Measurements from ENCODE around the gene CLDN12.

CLDN12 gene

DNA sequence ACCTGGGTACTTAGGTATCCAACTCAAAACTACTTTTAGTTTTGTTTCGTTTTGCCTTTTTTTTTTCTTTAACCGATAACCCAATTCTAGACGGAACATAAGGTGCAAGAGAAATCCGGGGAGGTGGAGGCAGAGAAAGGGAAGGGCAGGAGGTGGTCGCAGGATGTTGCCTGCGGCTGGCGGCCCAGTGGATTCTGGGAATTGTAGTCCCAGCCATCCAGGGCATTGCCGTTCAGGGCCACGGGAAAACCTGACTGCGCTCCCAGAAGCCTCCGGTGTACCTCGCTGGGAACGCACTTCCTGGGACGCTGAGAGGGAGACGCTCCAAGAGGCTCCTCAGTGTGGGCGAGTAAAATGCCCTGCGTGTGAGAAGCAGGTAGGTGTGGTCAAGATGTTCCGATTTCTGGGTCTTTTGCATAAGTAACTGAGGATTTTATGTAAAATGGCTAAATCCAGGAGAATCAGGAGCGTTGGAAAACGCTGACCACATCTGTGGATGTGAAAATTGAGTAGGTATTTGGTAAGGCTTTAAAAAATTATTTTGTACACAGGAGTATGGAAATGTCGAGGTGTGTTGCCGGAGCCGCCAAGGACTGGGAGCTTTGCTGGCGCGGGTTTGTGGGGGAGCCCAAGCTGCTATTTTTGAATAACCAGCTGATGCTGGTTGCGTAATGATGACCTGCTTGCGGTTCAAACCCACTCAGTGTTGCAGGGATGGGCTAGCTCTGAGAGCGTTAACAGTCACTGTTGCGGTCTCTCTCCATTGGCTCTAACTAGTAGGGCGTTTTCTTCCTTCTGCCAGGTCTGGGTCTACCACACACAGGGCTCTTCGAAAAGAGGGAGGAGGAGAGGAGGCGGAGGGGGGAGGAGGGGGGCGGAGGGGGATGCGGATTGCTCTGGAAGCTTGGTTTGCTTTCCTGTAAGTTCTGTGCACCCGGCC lies at the start of gene CLDN12:
TSS of gene CLDN12 (plus strand) at position 288 of the 940 bp plus-strand sequence. CDS start 9,216 bp downstream, outside the sequence.
- DNase-seq, result peak; percentile 76

DNA sequence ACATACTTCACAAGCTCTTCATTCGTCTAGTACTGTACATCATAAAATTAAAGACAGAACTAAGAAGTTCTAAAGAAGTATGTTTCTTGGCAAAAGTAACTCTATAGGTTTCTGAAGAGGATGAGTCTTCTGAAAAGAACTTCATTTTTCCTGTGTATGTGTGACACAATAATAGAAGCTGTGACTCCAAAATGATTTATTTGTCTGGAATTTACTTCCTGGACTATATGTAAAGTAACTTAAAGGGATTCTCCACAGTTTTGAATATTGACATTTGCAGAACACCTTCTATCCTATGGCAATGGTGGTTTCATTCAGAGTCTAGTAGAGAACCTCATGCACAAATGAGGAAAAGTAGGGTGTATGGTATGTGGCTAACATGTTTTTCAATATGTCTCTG lies 19.8 kb upstream of the CLDN12 start:
- no peak for DNase-seq

DNA sequence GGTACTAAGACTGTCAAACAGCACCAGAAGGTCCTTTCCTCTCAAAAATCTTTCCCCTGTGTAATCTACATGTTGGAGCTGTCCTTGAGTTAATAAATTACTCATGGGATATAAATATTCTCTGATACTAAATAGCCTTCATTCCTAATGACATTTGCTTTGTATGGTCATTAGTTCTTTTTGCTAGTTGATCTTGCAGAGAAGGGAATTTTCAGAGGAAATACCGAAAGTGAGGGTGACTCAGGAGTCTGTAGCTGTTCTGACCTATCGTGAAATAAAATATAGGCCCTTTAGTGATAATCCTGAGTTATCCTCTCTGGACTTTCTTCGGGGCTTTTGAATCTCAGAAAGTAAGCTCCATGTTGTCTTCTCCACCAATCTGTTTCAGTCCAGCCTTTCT lies 19.4 kb upstream of the CLDN12 start:
- no peak for DNase-seq

DNA sequence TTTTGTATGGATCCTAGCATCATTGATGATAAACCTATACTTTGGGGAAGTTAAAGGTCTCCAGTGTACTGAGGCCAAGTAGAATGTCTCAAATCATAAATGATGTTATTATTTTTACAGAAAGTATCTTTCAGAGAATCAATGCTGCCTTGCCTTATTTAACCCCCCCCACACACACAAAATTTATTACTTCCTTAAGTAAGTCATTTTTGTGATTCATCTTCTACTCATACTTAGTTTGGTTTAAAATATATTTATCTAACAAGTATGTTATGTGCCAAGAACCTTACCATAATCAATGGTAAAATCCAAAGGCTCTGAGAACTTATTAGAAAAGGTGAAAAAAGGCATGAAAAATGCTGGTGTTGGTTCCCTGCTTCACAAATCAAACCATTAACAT lies 18.8 kb upstream of the CLDN12 start:
- DNase-seq, result no peak

DNA sequence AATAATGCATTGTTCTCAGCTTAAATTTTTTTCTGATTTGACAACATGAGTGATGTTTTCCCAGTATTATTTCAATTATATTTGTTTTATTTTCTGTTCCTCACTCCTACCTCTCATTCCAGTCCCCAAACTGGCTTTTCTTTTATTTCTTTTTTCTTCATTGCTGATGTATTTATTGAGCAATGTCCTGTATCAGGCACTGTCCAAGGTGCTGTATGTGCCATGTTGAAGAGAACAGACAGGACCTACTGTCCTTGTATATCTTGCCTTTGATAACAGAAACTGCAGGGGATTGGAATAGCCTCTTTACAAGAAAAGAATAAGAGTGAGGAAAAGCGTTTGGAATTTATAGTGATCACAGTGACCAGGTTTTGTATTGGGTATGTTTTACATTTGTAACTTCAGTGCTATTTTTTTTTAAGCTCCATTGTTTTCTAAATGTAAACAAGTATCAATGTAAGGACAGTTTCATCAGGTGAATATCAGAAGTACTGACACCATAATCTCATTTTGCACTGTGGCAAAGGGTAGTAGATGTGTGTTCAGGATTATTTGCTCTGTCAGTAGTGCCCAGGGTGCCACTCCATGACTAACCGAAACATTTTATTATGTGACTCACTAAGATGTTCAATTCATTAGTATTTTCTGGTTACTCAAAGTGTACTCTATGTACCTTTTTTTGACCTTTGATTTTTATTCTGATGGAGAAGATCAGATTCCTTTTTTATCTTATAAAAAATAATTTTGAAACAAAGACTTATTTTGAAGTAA lies 15.6 kb upstream of the CLDN12 start:
- DNase-seq, result no peak

DNA sequence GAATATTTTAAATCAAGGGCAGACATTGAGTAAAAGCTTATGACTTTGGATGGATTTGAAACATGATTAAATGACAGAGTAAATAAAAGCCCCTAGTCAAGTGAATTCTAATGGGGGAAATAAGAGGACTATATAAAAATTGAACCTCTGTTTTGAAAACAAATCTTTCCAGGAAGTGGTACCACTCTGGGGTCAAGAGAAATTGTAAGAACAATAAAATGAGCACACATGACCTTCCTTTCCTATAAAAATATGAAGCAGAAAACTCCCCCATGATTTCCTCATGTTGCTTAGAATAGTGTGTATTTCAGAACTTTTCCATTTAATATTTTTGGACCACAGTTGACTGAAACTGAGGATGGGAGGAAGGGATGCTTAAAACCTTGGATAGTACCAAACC lies 12.3 kb upstream of the CLDN12 start:
- DNase-seq, result no peak

DNA sequence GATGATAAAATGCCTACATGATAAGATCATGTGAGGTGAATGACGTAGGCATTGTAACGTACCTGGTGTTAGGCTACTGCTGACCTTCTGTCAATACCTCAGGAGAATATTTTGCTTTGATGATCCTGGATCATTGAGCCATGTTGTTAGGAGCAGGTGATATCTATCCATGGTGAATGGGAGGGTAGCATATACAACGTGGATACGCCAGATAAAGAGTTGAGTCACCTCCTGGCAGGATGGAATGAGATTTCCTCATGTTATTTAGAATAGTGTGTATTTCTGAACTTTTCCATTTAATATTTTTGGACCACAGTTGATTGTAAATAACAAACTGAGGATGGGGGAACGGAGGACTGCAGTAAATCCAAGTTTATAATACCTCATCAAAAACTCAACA lies 11.8 kb upstream of the CLDN12 start:
- no peak for DNase-seq

DNA sequence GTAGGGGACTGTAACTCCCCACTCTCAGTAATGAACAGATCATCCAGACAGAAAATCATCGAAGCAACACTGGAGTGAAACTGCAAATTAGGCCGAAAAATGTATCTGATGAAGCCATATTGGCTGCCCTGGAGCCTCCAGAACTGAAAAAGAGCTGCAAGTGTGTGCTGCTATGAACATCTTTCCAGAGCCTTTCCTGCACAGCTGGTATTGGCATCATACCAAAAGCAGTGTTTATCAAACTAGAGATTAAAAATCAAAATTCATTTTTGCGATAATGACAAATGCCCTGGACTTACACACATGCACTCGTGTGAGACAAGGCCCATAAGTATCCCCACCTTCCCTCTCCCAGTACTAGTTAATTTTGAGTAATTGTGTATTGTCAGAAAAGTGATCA lies 6.8 kb upstream of the CLDN12 start:
- DNase-seq, result no peak

DNA sequence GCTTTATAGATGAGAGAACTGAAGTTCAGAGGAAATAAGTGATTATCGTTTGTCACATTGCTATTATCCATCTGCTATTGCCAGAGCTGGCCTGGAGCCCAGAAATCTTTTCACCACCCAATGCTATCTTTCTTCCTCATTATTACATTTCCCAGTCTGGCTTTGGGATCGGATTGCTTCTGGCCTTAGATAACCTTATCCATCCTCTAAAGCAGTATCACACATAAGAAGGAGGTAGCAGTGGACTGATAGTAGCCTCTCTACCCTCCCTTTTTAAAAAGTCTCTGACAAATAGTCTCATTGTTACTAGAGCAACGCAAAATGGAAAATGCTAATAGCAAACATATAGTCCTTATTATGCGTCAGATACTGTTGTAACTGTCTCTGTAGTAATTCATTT lies 1.3 kb upstream of the CLDN12 start:
- DNase-seq, result no peak

DNA sequence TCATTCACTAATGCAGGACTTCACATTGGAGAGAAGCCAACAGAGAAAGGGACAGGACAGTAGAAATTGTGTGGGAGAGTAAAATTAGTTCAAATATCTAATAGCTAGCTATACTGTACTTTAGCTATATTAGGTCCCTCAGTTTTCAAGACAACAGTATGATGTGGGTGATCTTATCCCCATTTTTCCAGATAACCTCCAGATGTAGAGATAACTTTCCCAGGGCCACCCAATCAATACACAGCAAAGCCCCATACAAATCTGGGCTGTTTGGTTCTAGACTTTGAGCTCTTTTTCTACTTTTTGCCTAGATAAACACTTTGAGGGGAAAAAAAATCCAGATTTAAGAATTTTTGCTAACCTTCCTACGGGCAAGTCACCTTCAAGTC lies 482 bp upstream of the CLDN12 start:
- DNase-seq, result no peak

DNA sequence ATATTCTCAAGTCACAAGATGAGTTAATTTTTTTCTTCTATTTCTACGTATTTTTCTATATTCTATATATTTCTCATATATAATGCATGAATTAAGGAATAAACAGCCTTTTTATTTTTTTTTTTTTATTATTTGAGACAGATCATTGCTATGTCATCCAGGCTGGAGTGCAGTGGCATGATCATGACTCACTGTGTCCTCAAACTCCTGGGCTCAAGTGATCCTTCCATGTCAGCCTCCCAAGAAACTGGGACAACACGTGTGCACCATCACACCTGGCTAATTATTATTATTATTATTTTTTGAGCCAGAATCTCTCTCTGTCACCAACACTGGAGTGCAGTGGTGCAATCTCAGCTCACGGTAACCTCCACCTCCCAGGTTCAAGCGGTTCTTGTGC lies 1.5 kb downstream of the CLDN12 start:
- DNase-seq, result no peak

DNA sequence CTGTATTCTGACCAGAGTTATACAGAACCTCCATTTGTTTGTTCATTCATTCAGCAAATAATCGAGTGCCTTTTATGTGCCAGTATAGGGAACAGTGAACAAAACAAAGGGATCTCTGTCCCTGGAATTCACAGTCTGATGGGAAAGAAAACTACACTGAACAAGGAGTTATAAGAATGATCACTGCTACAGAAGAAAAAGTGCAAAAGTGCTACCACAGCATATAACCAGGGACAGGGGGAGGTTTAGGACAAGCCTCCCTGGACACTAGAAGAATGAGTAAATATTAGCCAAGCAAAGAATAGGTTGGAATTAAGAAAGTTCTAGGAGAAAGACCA lies 4.2 kb downstream of the CLDN12 start:
- DNase-seq, result no peak

DNA sequence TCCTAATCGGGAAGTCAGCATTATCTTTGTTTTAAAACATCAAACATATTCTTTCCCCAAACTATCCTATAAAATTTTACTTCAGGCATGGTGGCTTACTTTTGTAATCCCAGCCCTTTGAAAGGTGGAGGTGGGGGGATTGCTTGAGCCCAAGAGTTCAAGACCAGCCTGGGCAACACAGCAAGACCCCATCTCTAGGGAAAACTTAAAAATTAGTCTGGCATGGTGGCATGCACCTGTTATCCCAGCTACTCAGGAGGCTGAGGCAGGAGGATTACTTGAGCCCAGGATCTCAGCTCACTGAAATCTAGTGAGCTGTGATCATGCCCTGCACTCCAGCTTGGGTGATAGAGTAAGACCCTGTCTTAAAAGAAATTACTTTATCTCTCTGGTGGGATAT lies 4.9 kb downstream of the CLDN12 start:
- DNase-seq, result no peak

DNA sequence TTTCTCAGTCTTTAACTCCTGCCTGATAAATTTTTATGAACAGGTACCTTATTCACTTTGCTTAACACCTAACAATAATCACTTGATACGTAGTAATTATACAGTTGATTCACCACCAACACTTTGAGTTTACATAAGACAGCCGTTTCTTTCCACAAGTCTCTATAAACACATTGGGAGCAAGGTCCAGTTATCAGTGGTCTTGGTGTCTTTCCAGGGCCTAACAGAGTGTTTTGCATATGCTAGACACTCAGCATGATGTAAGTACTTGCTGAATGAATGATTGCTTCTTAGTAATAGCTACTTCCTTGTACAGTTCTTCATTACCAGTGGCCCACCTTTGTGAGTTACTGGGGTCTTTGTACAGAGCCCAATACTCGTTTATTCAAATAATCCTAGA lies 6.4 kb downstream of the CLDN12 start:
- no peak for DNase-seq

DNA sequence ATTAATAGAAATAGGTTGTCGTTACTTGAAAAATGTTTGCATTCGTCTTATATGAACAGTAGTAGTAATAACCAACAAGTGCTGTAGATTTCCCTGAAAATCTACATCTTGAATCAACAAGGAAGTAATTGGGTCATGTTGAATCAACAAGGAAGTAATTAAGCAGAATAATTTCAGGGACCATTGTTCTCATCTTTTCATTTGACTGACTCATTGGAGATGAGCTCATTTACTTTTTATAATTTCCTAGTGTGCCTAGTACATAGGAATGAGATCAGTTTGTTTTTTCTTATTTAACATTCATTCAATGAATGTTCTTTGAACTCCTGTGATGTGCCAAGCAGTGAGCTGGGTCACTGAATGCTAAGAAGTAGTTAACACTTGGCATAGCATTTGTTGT lies 8.2 kb downstream of the CLDN12 start:
- no peak for DNase-seq

DNA sequence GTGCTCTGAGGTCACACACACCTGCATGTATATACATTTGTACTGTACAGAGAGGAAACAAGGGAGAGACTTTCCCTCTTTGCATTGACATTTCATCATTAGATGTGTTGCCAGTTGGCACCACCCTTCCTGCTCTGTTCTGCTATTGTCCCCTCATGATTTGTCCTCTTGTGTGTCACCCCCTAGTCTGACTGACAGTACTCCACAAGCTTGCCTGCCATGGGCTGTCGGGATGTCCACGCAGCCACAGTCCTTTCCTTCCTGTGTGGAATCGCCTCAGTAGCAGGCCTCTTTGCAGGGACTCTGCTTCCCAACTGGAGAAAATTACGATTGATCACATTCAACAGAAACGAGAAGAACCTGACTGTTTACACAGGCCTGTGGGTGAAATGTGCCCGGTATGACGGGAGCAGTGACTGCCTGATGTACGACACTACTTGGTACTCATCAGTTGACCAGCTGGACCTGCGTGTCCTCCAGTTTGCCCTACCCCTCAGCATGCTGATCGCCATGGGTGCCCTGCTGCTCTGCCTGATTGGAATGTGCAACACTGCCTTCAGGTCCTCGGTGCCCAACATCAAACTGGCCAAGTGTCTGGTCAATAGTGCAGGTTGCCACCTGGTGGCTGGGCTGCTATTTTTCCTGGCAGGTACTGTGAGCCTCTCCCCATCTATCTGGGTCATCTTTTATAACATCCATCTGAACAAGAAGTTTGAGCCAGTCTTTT lies 9.4 kb downstream of the CLDN12 start:
- DNase-seq, result peak; percentile 61

DNA sequence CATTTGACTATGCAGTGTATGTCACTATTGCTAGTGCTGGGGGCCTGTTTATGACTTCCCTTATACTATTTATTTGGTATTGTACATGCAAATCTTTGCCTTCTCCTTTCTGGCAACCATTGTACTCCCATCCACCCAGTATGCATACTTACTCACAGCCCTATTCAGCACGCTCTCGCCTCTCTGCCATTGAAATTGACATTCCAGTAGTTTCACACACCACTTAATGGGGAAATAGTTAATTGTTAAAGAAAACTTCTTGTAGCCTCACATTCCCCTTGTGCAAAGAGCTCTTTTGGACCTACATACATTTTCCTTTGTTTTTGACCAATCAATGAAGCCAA lies 9.9 kb downstream of the CLDN12 start:
- no peak for DNase-seq

DNA sequence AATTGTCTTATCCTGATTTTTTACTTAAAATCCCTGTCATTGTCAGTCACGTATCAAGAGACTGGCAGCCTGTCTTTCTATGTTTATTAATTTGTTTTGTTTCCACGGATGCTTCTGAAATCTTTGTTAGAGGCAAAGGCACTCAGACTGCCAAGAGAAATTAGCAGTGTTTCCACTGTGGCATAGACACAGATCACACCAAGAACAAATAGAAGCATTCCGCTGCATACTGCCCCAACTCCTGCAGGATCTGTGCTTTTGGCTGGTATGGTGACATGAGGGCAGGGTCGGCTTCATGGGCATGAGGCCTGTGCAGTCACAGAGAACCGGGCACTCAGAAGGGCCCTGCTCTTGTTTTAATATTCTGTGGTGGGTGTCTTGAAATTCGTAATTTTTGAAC lies 18.4 kb downstream of the CLDN12 start:
- DNase-seq, result no peak

DNA sequence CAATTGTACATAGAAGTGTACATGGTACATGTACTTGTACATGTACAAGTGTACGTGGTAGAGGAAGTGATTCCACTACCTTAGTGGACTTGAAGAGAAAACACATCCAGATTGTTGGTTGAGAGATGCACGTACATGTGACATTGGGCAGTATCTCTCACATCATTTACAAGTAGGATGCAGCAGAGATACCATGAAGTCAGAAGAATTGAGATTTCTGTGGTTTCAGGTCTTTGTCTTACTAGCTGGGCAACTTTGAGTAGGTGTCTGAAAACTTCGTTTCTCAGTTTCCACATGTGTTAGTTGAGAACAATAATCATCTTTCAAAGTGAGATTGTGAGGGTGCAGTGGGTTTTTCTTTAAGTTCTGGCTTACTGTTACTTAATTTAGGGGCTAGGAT lies 21.5 kb downstream of the CLDN12 start:
- no peak for DNase-seq

DNA sequence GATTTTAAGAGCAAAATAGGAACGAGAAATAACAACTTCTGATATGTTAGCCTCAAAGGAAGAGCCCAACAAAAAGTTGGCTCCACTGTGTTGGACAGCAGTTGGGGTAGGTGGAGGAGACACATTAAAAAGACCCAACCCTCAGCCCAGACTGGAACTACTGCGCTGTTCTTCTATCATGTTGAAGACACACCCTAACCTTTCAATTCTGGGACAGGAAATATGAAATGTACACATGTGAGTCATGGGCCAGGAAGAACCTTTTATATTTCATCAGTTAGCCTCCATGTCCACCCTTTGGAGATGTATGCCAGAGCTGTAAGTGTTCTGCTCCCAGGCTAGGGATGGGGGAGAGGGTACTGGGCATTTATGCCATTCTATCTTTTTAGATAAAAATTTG lies 22.1 kb downstream of the CLDN12 start:
- no peak for DNase-seq

DNA sequence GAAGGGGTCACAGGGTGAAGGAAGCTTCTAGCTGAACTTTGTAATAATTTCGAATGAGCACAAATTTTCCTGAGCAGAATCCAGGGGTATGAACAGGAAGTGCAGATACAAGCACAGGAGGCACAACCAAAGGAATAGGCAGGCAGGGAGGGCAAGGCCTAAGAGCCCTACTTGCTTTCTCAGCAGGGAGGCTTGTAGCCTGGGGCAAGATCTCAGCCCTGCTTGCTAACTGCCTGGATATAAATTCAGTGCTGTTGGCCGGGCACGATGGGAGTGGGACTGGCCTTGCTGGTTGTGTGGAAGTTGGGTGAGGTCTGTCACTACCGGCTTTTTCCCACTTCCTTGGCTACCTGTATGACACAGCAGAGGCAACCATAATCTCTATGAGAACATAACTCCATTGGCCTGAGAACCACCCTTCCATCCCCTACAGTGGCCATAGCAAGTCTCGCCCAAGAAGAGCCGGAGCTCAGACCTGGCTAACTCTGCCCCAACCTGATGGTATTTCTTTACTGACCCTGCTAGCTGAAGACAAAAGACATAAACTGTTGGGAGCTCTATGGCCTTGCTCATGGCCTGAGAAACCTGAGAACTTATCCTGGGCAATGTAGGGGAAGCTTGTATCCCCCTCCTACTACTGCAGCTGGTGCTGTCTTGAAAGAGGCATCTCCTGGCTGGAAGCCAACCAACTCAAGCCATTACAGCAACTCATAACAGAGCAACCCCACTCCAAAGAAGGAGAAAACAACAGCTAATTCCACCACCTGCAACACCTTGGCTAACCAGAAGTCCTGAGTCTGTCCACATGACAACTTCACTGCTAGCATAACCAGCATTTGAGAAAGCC lies 27.6 kb downstream of the CLDN12 start:
- no peak for DNase-seq

DNA sequence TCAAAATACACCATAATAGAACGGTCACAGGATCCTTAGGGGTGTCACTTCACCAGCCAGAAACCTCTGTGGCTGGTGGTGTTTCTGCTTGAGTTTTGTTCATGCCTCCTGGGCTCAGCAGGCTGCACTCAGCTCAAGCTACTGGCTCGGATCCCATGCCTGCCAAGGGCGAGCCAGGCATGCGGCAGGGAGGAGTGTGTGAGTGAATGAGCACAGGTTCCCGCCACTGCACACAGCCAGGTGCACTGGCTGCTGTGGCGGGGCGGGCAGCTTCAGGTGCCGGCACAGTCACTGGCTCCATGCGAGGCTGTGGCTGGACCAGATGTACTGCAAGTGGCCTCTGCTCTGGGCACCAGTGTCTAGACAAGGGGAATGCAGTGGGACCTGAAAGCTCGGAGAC lies 29.5 kb downstream of the CLDN12 start:
- no peak for DNase-seq

DNA sequence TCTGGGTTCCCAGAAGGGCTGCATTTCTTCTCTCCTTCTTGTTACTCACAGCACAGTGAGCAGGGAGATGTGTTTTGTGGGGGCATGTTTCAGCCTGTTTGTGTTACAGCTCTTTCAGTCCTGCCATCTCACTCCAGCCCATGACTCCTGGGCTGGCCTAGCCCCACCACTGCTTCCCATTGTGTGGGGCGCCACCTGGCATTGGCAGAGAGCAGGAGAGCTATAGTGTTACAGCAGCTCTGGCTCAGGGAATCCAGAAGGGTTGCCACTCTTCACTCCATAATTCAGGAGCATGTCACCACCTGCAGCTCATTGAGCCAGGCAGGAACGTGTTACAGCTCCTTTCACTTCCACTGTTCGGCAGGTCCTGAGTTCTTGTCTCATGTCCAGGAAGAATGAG lies 30.0 kb downstream of the CLDN12 start:
- no peak for DNase-seq

Data from activated CD8-positive, alpha-beta memory T cell treated with anti-CD3 and anti-CD28 coated beads for 24 hours (primary cell).